ENCODE measurements around the gene ADAMTS16.

DNA sequence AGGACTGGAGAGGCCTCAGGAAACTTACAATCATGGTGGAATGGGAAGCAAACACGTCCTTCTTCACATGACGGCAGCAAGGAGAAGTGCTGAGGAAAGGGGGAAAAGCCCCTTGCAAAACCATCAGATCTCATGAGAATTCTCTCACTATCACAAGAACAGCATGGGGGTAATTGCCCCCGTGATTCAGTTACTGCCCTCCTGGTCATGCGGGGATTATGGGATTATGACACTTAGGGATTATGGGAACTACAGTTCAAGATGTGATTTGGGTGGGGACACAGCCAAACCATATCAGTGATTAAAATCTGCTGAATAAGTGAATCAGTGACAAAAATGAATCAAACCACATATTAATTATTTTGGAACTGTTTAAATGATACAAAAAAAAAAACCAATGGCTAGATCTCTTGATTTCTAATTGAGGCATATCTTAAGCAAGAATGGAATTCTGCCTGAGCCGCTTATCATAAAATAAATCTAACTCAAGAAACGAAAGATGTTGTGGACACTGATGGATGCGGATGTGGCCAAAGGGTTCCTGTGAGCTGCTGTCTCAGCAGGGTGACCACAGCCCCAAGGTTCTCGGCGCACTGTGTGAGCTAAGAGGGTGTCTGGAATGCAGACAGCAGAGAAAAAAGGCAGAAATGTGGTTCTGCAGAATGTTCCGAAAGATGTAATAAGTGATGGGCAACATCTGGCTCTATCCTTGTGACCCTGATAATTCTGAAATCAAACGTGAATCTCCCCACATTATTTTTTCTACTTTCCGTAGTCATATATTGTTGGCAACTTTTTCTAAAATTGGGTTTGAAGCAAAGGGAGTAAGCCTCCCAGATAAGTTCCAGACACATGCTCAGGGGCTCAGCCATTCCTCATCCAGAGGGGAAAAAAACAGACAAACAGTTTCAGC lies 175.2 kb downstream of the ADAMTS16 start:
- no peak for TF ChIP-seq BRF2 (IDR thresholded peaks at IDR 0.05; ENCODE audit: borderline replicate concordance, insufficient read depth, insufficient read length)
- TF ChIP-seq RAD21 (CRISPR knock-in tag; conservative IDR thresholded peaks at IDR 0.05 in 1 of 2, IDR thresholded peaks at IDR 0.05 in 1 of 2): no peak
- no peak for TF ChIP-seq ZNF24 (IDR thresholded peaks at IDR 0.05)
- TF ChIP-seq, protein P1, sequence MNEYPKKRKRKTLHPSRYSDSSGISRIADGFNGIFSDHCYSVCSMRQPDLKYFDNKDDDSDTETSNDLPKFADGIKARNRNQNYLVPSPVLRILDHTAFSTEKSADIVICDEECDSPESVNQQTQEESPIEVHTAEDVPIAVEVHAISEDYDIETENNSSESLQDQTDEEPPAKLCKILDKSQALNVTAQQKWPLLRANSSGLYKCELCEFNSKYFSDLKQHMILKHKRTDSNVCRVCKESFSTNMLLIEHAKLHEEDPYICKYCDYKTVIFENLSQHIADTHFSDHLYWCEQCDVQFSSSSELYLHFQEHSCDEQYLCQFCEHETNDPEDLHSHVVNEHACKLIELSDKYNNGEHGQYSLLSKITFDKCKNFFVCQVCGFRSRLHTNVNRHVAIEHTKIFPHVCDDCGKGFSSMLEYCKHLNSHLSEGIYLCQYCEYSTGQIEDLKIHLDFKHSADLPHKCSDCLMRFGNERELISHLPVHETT (CRISPR knock-in tag; conservative IDR thresholded peaks at IDR 0.05 in 1 of 2, IDR thresholded peaks at IDR 0.05 in 1 of 2): no peak
- no peak for TF ChIP-seq STAG1 (CRISPR knock-in tag; IDR thresholded peaks at IDR 0.05; ENCODE audit: borderline replicate concordance)
- TF ChIP-seq, protein P2, sequence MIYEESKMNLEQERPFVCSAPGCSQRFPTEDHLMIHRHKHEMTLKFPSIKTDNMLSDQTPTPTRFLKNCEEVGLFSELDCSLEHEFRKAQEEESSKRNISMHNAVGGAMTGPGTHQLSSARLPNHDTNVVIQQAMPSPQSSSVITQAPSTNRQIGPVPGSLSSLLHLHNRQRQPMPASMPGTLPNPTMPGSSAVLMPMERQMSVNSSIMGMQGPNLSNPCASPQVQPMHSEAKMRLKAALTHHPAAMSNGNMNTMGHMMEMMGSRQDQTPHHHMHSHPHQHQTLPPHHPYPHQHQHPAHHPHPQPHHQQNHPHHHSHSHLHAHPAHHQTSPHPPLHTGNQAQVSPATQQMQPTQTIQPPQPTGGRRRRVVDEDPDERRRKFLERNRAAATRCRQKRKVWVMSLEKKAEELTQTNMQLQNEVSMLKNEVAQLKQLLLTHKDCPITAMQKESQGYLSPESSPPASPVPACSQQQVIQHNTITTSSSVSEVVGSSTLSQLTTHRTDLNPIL (CRISPR knock-in tag; IDR thresholded peaks at IDR 0.05): no peak
- TF ChIP-seq POLR2AphosphoS5 (IDR thresholded peaks at IDR 0.05; ENCODE audit: control insufficient read depth, insufficient read depth, low read depth, low read length): no peak
- TF ChIP-seq ZNF561 (CRISPR knock-in tag; conservative IDR thresholded peaks at IDR 0.05): no peak
